Activated naive CD8-positive, alpha-beta T cell treated with anti-CD3 and anti-CD28 coated beads, Interleukin-2, amount 50 U/mL, for 16 hours (primary cell): ENCODE results near the gene SCYL1.
"Not testable (repeated sequence)": the region's sequence is repeated elsewhere in the genome, so short reads cannot be mapped to it uniquely, and the experiment has no call there.

Experiments used
- DNase-seq: peaks from one replicate; pipeline ENCODE4 v3.0.0-alpha.2; 2020; ENCODE audit warnings: low read depth, low spot score

The SCYL1 gene

DNA sequence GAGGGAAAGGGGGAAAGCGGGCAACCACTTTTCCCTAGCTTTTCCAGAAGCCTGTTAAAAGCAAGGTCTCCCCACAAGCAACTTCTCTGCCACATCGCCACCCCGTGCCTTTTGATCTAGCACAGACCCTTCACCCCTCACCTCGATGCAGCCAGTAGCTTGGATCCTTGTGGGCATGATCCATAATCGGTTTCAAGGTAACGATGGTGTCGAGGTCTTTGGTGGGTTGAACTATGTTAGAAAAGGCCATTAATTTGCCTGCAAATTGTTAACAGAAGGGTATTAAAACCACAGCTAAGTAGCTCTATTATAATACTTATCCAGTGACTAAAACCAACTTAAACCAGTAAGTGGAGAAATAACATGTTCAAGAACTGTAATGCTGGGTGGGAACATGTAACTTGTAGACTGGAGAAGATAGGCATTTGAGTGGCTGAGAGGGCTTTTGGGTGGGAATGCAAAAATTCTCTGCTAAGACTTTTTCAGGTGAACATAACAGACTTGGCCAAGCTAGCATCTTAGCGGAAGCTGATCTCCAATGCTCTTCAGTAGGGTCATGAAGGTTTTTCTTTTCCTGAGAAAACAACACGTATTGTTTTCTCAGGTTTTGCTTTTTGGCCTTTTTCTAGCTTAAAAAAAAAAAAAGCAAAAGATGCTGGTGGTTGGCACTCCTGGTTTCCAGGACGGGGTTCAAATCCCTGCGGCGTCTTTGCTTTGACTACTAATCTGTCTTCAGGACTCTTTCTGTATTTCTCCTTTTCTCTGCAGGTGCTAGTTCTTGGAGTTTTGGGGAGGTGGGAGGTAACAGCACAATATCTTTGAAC lies 19.2 kb upstream of the SCYL1 start:
- DNase-seq: no peak

DNA sequence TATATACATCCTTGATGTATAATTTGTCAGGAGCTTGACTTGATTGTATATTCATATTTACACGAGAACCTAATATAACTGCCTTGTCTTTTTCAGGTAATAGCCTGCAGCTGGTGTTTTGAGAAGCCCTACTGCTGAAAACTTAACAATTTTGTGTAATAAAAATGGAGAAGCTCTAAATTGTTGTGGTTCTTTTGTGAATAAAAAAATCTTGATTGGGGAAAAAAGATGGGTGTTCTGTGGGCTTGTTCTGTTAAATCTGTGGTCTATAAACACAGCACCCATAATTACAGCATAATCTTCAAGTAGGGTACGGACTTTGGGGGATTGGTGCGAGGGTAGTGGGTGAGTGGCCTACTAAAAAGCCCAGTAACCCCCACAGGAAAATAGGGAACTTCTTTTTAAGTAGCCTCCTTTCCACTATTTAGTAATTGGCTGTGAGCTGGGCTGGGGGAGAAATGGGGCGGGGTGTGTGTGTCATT lies 18.6 kb upstream of the SCYL1 start:
- DNase-seq: no peak

DNA sequence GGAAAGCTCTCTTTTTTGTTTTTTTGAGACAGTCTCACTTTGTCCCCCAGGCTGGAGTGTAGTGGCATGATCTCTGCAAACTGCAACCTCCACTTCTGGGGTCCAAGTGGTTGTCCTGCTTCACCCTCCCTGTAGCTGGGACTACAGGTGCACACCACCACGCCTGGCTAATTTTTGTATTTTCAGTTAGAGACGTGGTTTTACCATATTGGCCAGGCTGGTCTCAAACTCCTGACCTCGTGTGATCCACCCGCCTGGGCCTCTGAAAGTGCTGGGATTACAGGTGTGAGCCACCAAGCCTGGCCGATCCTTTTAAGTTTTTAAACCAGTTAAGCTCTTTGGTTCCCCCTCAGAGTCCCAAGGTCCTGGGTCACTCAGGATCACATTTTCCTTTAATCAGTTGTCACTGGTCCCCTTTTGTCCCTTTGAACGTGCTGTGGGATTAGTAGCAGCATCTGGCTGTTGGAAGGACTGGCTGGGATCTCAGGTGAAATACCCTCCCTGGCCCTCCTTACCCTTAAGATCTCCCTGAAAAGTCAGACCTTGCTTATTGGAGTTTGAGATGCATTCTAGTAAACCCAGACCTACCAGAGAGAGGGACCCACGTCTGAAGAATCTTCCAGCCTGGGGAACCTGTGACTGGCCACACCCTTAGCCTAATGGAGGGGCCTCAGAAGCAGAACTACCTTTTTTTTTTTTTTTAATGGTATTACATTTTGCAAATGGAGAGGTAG lies 17.9 kb upstream of the SCYL1 start:
- DNase-seq: no peak

DNA sequence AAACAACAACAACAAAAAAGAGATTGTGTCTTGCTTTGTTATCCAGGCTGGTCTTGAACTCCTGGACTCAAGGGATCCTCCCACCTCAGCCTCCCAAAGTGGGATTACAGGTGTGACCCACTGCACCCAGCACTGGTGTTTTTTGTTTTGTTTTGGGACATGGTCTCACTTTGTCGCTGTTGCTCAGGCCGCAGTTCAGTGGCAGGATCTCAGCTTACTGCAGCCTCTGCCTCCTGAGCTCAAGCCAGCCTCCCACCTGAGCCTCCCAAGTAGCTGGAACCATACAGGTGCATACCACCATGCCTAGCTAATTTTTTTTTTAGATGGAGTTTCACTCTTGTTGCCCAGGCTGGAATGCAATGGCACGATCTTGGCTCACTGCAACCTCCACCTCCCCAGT lies 12.6 kb upstream of the SCYL1 start:
- not testable (repeated sequence) for DNase-seq

DNA sequence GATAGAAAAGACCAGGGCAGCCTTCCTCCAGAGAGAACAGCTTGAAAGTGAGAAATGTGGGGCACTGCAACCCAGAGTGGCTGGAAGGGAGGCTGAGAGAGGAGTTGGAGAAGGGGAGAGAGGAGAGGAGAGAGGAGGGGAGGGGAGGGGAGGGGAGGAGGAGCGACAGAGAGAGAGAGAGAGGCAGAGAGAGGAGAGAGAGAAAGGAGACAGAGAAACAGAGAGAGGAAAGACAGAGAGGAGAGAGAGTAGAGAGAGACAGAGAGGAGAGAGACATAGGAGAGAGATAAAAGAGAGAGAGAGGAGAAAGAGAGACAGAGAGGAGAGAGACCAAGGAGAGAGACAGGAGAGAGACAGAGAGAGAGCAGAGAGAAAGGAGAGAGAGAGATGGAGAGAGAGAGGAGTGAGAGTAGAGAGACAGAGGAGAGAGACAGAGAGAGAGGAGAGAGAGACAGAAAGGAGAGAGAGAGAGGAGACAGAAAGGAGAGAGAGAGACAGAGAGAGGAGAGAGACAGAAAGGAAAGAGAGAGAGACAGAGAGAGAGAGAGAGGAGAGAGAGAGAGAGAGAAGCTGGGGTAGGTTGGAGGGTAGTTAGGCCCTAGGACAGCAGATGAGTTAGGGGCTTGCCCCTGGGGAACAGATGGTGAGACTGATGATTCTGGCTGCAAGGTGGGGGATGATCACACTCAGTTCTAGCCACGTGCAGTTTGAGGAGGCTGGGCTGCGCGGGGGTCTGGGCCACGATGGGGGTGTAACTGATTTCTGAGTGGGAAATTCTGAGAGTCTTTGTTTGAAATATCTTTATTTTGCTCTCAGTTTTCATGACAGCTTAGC lies 8.5 kb upstream of the SCYL1 start:
- no peak for DNase-seq

DNA sequence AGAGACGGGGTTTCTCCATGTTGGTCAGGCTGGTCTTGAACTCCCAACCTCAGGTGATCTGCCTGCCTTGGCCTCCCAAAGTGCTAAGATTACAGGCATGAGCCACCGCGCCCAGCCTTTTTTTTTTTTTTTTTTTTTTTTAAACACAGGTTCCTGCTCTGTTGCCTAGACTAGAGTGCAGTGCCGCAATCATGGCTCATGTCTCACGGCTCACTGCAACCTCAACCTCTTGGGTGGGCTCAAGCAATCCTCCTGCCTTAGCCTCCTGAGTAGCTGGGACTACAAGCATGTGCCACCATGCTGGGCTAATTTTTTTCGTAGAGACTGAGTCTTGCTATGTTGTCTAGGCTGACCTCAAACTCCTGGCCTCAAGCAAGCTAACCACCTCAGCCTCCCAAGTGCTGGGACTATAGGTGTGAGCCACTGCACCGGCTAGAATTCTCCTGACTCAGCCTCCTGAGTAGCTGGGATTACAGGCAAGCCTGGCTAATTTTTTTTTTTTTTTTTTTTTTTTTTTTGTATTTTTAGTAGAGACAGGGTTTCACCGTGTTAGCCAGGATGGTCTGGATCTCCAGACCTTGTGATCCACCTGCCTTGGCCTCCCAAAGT lies 5.8 kb upstream of the SCYL1 start:
- not testable (repeated sequence) for DNase-seq

DNA sequence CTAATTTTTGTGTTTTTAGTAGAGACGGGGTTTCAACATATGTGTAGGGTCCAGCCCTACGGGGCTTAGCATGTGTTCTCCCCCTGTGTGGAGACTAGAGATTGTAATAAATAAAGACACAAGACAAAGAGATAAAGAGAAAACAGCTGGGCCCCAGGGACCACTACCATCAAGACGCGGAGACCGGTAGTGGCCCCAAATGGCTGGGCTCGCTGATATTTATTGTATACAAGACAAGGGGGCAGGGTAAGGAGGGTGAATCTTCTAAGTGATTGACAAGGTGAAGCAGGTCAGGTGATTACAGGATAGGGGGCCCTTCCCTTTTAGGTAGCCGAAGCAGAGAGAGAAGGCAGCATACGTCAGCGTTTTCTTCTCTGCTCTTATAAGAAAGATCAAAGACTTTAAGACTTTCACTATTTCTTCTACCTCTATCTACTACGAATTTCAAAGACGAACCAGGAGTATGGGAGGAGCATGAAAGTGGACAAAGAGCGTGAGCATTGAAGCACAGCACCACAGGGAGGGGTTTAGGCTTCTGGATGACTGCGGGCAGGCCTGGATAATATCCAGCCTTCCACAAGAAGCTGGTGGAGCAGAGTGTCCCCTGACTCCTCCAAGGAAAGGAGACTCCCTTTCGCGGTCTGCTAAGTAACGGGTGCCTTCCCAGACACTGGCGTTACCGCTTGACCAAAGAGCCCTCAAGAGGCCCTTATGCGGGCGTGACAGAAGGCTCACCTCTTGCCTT lies 2.9 kb upstream of the SCYL1 start:
- DNase-seq: not testable (repeated sequence)

DNA sequence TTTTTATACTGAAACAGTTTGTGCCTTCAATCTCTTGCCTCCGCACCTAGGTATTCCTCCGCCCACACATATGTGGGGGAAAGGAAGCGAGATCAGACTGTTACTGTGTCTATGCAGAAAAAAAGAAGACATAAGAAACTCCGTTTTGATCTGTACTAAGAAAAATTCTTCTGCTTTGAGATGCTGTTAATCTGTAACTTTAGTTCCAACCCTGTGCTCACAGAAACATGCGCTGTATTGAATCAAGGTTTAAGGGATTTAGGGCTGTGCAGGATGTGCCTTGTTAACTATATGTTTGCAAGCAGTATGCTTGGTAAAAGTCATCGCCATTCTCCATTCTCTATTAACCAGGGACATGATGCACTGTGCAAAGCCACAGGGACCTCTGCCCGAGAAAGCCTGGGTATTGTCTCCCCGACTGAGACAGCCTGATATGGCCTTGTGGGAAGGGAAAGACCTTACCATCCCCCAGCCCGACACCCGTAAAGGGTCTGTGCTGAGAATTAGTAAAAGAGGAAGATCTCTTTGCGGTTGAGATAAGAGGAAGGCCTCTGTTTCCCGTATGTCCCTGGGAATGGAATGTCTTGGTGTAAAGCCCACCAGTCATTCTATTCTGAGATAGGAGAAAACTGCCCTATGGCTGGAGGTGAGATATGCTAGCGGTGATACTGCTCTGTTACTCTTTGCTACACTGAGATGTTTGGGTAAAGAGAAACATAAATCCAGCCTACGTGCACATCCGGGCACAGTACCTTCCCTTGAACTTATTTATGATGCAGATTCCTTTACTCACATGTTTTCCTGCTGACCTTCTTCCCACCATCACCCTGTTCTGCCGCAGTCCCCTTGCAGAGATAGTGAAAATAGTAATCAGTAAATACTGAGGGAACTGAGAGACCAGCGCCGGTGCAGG lies 1.9 kb upstream of the SCYL1 start:
- DNase-seq: not testable (repeated sequence)

DNA sequence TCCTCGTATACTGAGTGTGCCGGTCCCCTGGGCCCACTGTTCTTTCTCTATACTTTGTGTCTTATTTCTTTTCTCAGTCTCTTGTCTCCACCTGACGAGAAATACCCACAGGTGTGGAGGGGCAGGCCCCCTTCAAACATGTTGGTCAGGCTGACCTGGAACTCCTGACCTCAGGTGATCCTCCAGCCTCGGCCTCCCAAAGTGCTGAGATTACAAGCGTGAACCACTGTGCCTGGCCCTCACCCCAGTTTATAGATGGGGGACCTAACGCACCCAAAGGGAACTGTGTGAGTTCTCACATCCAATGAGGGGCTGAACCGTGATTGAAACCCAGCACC lies 1.3 kb upstream of the SCYL1 start:
- DNase-seq: not testable (repeated sequence)

DNA sequence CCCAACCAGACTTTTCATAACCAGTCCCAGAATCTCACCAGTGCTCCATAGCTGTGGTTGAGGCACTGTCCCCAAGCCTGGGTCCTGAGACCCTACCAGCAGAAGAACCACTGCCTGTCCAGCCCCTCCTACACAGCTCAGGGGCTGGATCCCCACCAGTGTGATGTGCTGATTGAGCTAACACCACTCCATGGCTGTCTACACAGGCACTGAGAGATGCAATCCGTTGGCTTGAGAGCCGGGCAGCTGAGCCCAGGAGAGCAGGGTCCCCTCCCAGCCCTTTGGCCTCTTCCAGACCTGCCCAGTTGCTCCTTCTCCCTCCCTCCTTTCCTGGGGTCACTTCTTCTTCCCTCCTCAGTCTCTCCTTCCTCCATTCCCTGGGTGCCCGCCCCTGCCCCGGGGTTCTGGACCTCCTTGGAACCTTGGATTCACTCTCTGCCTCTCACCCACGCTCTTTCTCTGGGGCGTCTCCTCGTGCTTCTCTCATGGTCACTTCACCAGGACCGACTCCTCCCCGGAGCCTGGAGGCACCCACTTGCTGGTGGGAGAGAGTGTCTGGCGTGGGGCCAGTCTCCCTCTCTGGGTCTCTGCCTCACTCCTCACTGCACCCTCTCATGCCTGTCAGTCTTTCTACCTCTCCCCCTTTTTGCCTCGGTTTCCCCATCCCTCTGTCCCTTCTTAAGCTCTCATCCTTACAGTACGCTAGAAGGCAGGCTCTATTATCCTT lies 706 bp upstream of the SCYL1 start:
- no peak for DNase-seq

DNA sequence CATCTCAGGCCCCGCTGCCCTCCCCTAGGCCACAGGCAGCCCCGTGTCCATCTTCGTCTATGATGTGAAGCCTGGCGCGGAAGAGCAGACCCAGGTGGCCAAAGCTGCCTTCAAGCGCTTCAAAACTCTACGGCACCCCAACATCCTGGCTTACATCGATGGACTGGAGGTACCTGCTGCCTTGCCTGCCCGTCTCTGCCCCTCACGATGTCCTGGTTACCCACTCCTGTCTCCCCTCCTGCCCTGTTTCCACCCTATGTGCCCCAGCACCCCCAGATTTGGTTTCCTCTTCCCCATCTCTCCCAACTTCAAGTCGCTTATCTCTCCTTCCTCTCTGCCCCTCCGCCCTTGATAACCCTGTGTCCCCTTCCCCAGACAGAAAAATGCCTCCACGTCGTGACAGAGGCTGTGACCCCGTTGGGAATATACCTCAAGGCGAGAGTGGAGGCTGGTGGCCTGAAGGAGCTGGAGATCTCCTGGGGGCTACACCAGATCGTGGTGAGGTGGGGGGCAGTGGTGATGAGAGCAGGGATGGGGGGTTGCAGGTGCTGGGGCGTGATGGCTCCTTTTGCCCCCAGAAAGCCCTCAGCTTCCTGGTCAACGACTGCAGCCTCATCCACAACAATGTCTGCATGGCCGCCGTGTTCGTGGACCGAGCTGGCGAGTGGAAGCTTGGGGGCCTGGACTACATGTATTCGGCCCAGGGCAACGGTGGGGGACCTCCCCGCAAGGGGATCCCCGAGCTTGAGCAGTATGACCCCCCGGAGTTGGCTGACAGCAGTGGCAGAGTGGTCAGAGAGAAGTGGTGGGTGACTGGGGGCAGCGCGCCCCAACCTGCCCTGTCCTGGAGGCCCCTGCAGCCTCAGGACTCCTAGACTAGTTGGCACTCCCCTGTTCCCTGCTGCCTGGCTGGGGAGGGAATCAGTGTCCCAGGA lies 930 bp downstream of the SCYL1 start:
- no peak for DNase-seq

DNA sequence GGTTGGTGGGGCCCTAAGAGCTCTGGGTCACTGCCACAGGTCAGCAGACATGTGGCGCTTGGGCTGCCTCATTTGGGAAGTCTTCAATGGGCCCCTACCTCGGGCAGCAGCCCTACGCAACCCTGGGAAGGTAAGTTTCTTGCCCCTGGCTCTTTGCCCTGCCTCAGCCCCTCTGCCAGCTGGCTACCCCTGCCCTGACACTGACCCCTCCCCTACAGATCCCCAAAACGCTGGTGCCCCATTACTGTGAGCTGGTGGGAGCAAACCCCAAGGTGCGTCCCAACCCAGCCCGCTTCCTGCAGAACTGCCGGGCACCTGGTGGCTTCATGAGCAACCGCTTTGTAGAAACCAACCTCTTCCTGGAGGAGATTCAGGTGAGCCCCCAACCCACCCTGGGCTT lies 1.9 kb downstream of the SCYL1 start:
- DNase-seq: no peak

DNA sequence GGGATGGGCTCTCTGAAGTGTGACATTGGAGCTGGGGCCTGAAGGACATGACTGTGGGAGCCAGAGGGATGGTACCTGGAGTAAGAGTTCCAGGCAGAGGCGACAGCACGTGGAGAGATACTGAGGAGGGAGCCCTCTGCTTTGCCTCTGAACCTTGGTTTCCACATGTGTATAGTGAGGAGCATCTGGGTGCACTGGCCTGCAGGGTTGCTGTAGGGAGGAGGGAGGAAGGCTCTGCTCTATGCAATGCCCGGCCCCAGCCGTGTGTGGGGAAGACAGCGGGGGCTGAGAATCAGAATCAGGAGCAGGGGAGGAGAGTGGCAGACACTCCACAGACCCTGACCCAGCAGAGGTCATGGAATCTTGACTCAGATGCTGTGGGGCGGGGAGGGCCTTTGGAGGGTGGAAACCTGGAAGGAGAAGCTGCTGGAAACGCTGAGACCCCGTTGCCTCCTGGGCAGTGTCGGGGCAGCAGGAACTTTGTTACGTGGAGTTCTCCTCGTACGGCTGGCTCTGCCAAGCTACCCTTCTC lies 4.0 kb downstream of the SCYL1 start:
- DNase-seq: no peak

DNA sequence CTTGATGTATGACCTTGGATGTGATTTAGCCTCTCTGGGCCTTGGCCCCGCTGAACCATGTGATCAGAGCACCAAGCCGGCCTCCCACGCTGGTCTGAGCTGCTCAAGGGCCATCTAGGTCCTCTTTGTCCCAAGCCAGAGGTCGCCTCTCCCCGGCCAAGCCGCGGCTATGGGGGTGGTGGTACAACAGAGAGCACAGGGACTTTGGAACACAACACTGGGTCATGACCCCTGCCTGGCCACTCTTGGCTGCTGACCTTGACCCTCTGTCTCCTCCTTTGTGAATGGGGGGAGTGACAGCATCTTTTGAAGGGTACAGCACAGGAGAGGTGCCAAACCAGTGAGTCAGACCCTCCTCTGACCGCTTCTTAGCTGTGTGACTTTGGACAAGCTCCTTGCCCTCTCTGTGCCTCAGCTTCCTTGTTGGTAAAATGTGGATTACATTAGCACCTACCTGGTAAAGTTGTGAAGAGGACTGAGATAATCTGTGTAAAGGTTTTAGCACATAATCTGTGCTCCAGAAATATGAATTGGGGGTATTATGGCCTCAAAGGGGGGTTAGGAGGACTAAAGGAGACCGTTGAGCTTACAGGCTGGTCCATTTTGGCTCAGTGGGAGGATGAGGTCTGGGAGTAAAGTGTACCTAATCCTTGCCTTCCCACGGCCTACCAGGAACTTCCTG lies 4.7 kb downstream of the SCYL1 start:
- no peak for DNase-seq

DNA sequence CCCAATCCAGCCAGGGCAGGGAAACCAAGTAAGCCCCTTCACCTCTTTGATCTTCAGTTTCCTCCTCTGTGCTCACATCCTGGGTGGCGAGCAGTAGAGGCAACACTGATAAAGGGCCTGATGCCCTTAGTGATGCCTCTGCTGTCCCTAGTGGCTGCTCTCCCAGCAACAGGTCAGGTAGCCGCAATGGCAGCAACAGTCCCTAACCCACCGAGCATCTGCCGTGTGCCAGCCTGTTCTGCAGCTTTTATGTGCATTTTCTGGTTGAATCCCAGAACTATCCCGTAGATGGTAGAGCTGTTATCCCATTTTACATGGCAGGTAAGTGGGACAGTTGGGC lies 5.2 kb downstream of the SCYL1 start:
- no peak for DNase-seq

DNA sequence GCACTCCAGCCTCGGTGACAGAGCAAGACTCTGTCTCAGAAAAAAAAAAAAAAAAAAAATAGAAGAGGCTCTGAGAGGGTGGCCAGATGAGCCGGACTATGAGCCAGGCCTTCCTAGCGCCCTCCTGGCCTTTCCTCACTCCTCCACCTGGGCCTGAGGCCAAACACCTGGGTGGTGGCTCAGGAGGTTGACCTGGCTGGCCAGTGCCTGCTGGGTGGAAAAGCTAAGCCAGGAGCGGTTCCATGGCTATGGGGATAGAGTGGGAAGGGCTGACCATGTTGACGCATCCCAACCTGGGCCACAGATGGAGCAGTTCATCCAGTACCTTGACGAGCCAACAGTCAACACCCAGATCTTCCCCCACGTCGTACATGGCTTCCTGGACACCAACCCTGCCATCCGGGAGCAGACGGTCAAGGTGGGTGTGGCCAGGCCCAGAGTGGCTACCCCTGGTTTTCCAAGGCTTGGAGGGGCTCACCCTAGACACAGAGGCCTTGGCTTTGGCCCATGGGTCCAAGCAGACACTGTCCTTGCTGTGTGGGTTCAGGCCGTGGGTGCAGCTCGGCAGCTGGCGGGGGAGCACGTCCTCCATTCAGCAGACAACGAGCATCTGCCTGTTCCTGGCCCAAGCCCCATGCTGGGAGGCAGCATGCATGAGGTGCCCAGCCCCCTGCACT lies 7.6 kb downstream of the SCYL1 start:
- no peak for DNase-seq

DNA sequence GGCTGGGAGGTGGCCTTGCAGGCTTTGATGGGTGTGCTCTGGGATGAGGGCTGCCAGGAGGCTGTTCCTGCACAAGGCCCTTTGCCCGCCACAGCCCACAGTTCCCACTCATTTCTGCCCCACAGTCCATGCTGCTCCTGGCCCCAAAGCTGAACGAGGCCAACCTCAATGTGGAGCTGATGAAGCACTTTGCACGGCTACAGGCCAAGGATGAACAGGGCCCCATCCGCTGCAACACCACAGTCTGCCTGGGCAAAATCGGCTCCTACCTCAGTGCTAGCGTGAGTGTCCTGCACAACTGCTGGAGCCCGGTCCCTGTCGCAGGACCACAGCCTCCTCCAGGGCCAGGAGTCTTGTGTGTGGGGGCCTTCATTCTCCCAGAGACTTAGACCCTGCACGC lies 10.2 kb downstream of the SCYL1 start:
- no peak for DNase-seq
